A673 (cell line): ENCODE results near the gene FZD1. TPM values are rescaled to one million over a fixed set of nuclear protein-coding genes. Genes with fewer than 3 reads are reported as not detected.
A peak's percentile ranks its signal among the peaks of the same experiment; 100 is the strongest.

Experiments used
- BruUV-seq: library from RNA; stranded (reverse); fragments of 400-500 nt; replicated peaks from 2 replicates; lab custom pipeline; 2021; lab: Mats Ljungman, UMichigan
- CTCF ChIA-PET: fragments of 300-600 bp; sonication (Branson Sonifier 250); formaldehyde crosslinking; loops from one replicate; lab custom pipeline; 2022; ENCODE audit warnings: antibody characterized with exemption; lab: Charles Lee
- POLR2A ChIA-PET: fragments of 300-600 bp; sonication (Branson Sonifier 250); formaldehyde crosslinking; loops from one replicate; lab custom pipeline; 2022; ENCODE audit warnings: antibody characterized with exemption; ENCODE audit not compliant: low non-redundant PET; lab: Charles Lee
- DNase-seq: peaks from one replicate; pipeline ENCODE4 v3.0.0-alpha.2; 2015; ENCODE audit warnings: low spot score
- H3K27ac ChIP-seq: fragments of 200-600 bp; sonication (generic); 2 replicates; pipeline ENCODE4 v1.5.1; 2016; ENCODE audit warnings: mixed run types, low read depth, mild to moderate bottlenecking, mixed read lengths, antibody characterized with exemption, low read length; ENCODE audit not compliant: poor library complexity, severe bottlenecking
- H3K27me3 ChIP-seq: fragments of 200-600 bp; sonication (generic); replicated peaks from 2 replicates; pipeline ENCODE4 v1.6.1; 2017; ENCODE audit warnings: mixed run types, low read depth, mild to moderate bottlenecking, mixed read lengths, antibody characterized with exemption, low read length; ENCODE audit not compliant: insufficient read depth, poor library complexity
- H3K36me3 ChIP-seq: fragments of 200-600 bp; sonication (generic); 2 replicates; pipeline ENCODE4 v1.6.1; 2016; ENCODE audit warnings: mixed run types, mild to moderate bottlenecking, mixed read lengths, antibody characterized with exemption, low read length; ENCODE audit not compliant: insufficient read depth, poor library complexity, severe bottlenecking
- H3K4me1 ChIP-seq: fragments of 200-600 bp; sonication (generic); 2 replicates; pipeline ENCODE4 v1.6.1; 2017; ENCODE audit warnings: mixed run types, mild to moderate bottlenecking, mixed read lengths, antibody characterized with exemption, low read length; ENCODE audit not compliant: insufficient read depth, poor library complexity, severe bottlenecking
- H3K4me3 ChIP-seq: fragments of 200-600 bp; sonication (generic); 2 replicates; pipeline ENCODE4 v1.5.1; 2016; ENCODE audit warnings: low read depth, mixed run types, mild to moderate bottlenecking, mixed read lengths, low read length; ENCODE audit not compliant: poor library complexity, severe bottlenecking
- H3K9me3 ChIP-seq: fragments of 200-600 bp; sonication (generic); 2 replicates; pipeline ENCODE4 v1.6.1; 2016; ENCODE audit warnings: mixed run types, low read depth, mild to moderate bottlenecking, mixed read lengths, antibody characterized with exemption, low read length; ENCODE audit not compliant: poor library complexity, severe bottlenecking
- EZH2 ChIP-seq: fragments of 200-600 bp; sonication (generic); IDR thresholded peaks from 2 replicates; pipeline ENCODE4 v1.6.1; 2017; ENCODE audit warnings: borderline replicate concordance, low read depth, mild to moderate bottlenecking, mixed read lengths, antibody characterized with exemption, low read length; ENCODE audit not compliant: poor library complexity, severe bottlenecking
- intact Hi-C: fragments of 100-400 bp; cut with micrococcal nuclease; formaldehyde crosslinking; loops from one replicate; pipeline ENCODE4 v1.10.0; 2022; ENCODE audit not compliant: unreplicated experiment
- total RNA-seq: library from RNA; stranded (reverse); gene quantifications from 2 replicates; pipeline ENCODE4 v1.2.3, GENCODE V29; 2021
- TF ChIP-seq, protein P1 (sequence below): fragments of 300-800, 200-600 bp; sonication (generic); conservative IDR thresholded peaks from 2 replicates; pipeline ENCODE4 v1.5.1; 2017; ENCODE audit warnings: low read depth, mild to moderate bottlenecking, antibody characterized with exemption, low read length, moderate library complexity, mixed read lengths

Gene FZD1
- total RNA-seq, 1 experiment from 2014 or later = 49.9 TPM

GRCh38 chr7:91280604-91281003 is 16.4 kb downstream of the FZD1 start:
- no peak for TF ChIP-seq EZH2
- TF ChIP-seq, protein P1, sequence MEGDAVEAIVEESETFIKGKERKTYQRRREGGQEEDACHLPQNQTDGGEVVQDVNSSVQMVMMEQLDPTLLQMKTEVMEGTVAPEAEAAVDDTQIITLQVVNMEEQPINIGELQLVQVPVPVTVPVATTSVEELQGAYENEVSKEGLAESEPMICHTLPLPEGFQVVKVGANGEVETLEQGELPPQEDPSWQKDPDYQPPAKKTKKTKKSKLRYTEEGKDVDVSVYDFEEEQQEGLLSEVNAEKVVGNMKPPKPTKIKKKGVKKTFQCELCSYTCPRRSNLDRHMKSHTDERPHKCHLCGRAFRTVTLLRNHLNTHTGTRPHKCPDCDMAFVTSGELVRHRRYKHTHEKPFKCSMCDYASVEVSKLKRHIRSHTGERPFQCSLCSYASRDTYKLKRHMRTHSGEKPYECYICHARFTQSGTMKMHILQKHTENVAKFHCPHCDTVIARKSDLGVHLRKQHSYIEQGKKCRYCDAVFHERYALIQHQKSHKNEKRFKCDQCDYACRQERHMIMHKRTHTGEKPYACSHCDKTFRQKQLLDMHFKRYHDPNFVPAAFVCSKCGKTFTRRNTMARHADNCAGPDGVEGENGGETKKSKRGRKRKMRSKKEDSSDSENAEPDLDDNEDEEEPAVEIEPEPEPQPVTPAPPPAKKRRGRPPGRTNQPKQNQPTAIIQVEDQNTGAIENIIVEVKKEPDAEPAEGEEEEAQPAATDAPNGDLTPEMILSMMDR = no peak
- CTCF ChIA-PET = interaction anchor here (0.6 kb wide), 1 partner anchor 191 kb away, joined by 7 read pairs; no protein-coding TSS in a partner anchor
- no TSS peak for BruUV-seq
- intact Hi-C loops = no loop called here
- DNase-seq = no peak
- no peaks in the 10 kb centered on the region for H3K9me3 ChIP-seq
- no peaks in the 10 kb centered on the region for H3K36me3 ChIP-seq
- POLR2A ChIA-PET = no interaction called here
- no peak overlapping the region for H3K27ac ChIP-seq
- H3K4me3 ChIP-seq = no peak overlapping the region
- H3K4me1 ChIP-seq = peaks cover 23% of the 10 kb centered on the region
- no peaks in the 10 kb centered on the region for H3K27me3 ChIP-seq

GRCh38 chr7:91285696-91286355 is 21.6 kb downstream of the FZD1 start:
- BruUV-seq = no TSS peak

DNA sequence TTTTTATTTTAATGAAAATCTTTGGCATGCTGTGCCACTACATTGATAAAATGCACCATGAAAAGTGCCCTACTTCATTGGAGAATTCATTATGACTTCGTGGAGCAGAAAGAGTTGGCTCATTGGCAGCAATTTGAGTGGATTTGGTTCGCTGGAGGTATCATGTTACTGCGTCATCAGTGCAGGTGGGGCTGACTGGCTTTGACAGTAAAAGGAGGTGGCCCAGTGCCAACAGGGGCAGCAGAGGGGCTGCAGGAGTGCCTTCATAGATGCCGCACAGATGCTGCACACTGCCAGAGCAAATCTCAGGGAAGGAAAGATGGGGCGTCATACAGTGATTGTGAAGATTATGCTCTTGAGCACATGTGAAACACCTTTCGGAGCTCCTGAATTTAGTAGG is 22.2 kb downstream of the FZD1 start:
- Histone ChIP-seq H3K27me3 (no peaks in the 10 kb centered on the region), H3K36me3 (no peaks in the 10 kb centered on the region), H3K4me3 (no peak overlapping the region), H3K27ac (no peak overlapping the region), H3K9me3 (no peaks in the 10 kb centered on the region), H3K4me1 (peaks cover 39% of the 10 kb centered on the region)
- intact Hi-C loops = loop anchor here (5.0 kb wide), 1 partner anchor 346 kb away; no protein-coding TSS in a partner anchor
- POLR2A ChIA-PET = no interaction called here
- CTCF ChIA-PET = no interaction called here
- no TSS peak for BruUV-seq
- DNase-seq = peak; percentile 49
- TF ChIP-seq EZH2 = no peak
- TF ChIP-seq, protein P1 = no peak

More at GRCh38 chr7:91285696-91286355, 21.6 kb downstream of the FZD1 start:
- no peaks in the 10 kb centered on the region for H3K36me3 ChIP-seq
- TF ChIP-seq, protein P1 = no peak
- no peak for TF ChIP-seq EZH2
- peak; percentile 42 for DNase-seq
- POLR2A ChIA-PET = no interaction called here
- no peak overlapping the region for H3K4me3 ChIP-seq
- no peaks in the 10 kb centered on the region for H3K27me3 ChIP-seq
- H3K27ac ChIP-seq = peak overlapping the region; percentile 28
- H3K9me3 ChIP-seq = no peaks in the 10 kb centered on the region
- intact Hi-C loops = loop anchor here (5.0 kb wide), 1 partner anchor 346 kb away; no protein-coding TSS in a partner anchor
- CTCF ChIA-PET = no interaction called here
- H3K4me1 ChIP-seq = peaks cover 39% of the 10 kb centered on the region
